WI38 (cell line): ENCODE results near the gene EVI5L.
"Not testable (repeated sequence)": the region's sequence is repeated elsewhere in the genome, so short reads cannot be mapped to it uniquely, and the experiment has no call there.

Experiments
- H3K4me3 ChIP-seq: 2 replicates; pipeline ENCODE4 v1.5.1; 2011; ENCODE audit warnings: low read depth, mild to moderate bottlenecking, control low read depth, low read length
- CTCF ChIP-seq: IDR thresholded peaks from 2 replicates; pipeline ENCODE4 v1.5.1; 2012; ENCODE audit warnings: low read depth, mild to moderate bottlenecking, control low read depth, low read length

EVI5L gene

DNA sequence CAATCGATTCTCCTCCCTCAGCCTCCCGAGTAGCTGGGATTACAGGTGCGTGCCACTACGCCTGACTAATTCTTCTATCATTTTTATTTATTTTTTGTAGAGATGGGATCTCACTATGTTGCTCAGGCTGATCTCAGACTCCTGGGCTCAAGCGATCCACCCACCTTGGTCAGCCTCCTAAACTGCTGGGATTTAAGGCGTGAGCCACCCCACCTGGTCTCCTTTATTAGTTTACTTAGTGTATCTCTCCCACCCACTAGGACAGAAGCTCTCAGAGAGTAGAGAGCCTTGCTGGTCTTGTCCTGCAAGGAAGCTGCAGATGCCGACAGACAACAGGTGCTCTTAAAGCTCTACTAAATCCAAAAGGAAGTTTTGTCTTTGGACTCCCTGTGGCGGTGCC, 55.8 kb downstream of the EVI5L start:
- H3K4me3 ChIP-seq = no peak overlapping the region
- no peak for TF ChIP-seq CTCF

- peak overlapping the region; percentile 75; the same call in 1 of the 2 replicates for H3K4me3 ChIP-seq
- TF ChIP-seq CTCF = no peak
Observed at GRCh38 chr19:7887408-7888144, 57.6 kb downstream of the EVI5L start.

GRCh38 chr19:7888145-7888825, 58.3 kb downstream of the EVI5L start, which contains the start of gene LRRC8E:
LRRC8E (plus strand) TSS chr19:7888510; CDS start chr19:7895604, 7,094 bp downstream.
- TF ChIP-seq CTCF = no peak
- H3K4me3 ChIP-seq = peak within 1 kb of the TSS; percentile 75

GRCh38 chr19:7888826-7889217, 58.8 kb downstream of the EVI5L start:
- TF ChIP-seq CTCF = no peak
- peak overlapping the region; percentile 75 for H3K4me3 ChIP-seq

DNA sequence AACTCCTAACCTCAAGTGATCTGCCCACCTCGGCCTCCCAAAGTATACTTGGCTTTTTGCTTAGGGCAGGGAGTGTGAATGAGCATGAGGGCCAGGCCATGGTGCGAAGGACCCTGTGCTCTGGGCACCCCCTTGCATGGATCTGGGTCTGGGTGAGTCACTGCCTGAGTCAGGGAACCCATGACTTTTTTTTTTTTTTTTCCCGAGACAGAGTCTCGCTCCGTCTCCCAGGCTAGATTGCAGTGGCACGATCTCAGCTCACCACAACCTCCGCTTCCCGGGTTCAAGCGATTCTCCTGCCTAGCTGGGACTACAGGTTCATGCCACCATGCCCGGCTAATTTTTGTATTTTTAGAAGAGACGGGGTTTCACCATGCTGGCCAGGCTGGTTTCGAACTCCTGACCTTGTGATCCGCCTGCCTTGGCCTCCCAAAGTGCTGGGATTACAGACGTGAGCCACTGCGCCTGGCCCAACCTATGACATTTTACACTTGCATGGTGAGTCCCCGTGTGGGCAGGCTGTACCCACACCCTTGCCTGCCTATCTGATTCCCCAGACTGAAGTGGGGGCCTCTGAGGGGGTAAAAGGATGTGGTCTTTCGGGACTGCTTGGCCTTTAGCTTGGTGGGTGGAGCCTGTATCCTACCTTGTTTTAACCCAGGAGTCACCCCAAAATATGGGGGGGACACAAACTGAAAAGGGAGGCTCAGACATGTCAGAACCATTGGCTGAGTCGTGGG, 63.5 kb downstream of the EVI5L start:
- H3K4me3 ChIP-seq = not testable (repeated sequence)

DNA sequence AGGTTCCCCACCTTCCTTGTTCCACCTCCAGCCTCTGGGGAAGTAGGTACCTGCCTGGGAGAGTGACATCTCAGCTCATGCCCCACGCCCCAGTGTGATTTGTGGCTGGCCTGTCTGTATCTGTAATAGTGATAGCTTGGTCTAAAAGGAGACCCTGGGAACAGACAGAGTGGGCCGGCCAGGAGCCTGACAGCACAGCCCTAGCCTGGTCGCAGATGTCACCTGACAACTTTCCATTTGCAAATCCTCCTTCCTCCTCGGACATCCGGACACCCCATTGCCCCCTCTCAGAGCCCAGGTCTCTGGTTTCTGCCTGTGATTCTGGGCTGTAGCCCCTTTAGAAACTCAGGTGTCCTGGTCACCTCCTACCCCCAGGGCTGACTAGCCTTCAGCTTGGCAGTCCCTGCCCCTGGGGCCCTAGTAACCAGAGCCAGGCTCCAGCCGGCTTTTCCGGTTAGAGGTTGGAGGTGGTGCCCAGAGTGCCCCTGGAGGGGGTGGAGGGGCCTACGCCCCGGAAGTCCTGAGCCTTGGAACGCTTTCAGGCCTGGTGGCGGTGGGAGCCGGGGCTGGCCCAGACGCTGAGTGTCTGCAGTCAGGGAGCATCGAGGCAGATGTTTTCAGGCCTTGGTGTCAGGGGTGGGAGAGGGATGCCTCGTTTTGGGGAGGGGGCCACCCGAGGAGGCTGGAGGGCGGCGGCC, 64.7 kb downstream of the EVI5L start:
- TF ChIP-seq CTCF = no peak
- no peak overlapping the region for H3K4me3 ChIP-seq

- no peak for TF ChIP-seq CTCF
Observed at GRCh38 chr19:7895565-7895964, 65.5 kb downstream of the EVI5L start.

More at GRCh38 chr19:7895565-7895964, 65.5 kb downstream of the EVI5L start:
- H3K4me3 ChIP-seq = no peak overlapping the region
